Gastroesophageal sphincter (tissue), 4 donors: ENCODE results near the gene NEMP2. TPM values are rescaled to one million over a fixed set of nuclear protein-coding genes. Genes with fewer than 3 reads are reported as not detected.

Source experiments
- ATAC-seq: fragments of 150-250 bp; one replicate; pipeline ENCODE4 v1.9.1; 2016; ENCODE audit warnings: mild to moderate bottlenecking, moderate library complexity
- H3K27ac ChIP-seq, 4 donors: fragments of 200-600 bp; sonication (generic) in 3 of 4; 1 replicate in 3 of 4; 2 replicates in 1 of 4; pipeline ENCODE4 v1.5.1; 2016 to 2019
- H3K27me3 ChIP-seq: fragments of 200-600 bp; sonication (generic); one replicate; pipeline ENCODE4 v1.5.1; 2019
- H3K36me3 ChIP-seq, 2 donors: fragments of 200-600 bp; sonication (generic); one replicate each; pipeline ENCODE4 v1.5.1; 2019; ENCODE audit warnings: control low read depth in 1 of 2
- H3K4me1 ChIP-seq, 3 donors: fragments of 200-600 bp; sonication (generic); 1 replicate in 2 of 3; 2 replicates in 1 of 3; pipeline ENCODE4 v1.5.1; 2016 to 2019; ENCODE audit warnings: control low read depth in 2 of 3
- H3K4me3 ChIP-seq, 2 donors: fragments of 200-600 bp; sonication (generic); one replicate each; pipeline ENCODE4 v1.5.1; 2019; ENCODE audit warnings: mild to moderate bottlenecking in 1 of 2, moderate library complexity in 1 of 2
- H3K9me3 ChIP-seq, 3 donors: fragments of 200-600 bp; sonication (generic); one replicate each; pipeline ENCODE4 v1.5.1; 2017 to 2019; ENCODE audit warnings: control low read depth in 2 of 3
- EP300 ChIP-seq: sonication (generic); formaldehyde crosslinking; IDR thresholded peaks from one replicate; pipeline ENCODE4 v1.6.1; 2017; ENCODE audit warnings: antibody characterized with exemption, mild to moderate bottlenecking
- POLR2A ChIP-seq, 2 donors: fragments of 450-650 bp; IDR thresholded peaks; one replicate each; pipeline ENCODE4 v1.6.1; 2017; ENCODE audit warnings: antibody characterized with exemption in 2 of 2, mild to moderate bottlenecking in 2 of 2, moderate library complexity in 1 of 2
- POLR2AphosphoS5 ChIP-seq: sonication (generic); formaldehyde crosslinking; IDR thresholded peaks from one replicate; pipeline ENCODE4 v1.6.1; 2017; ENCODE audit warnings: antibody characterized with exemption
- WGBS, 2 donors: methylation state at CpG; one replicate each; pipeline ENCODE4 v1.1.5; 2018; ENCODE audit warnings: low coverage in 1 of 2; 5-methylcytosine and 5-hydroxymethylcytosine counted together
- total RNA-seq, 4 donors: library from RNA; depleted of rRNA; stranded (reverse); fragments of >200 nt; gene quantifications; one replicate each; pipeline ENCODE4 v1.1.0, GENCODE V29; 2016
- TF ChIP-seq, protein P1 (sequence below), 4 experiments: fragments of 200-600 bp in 2 of 4; fragments of 450-650 bp in 2 of 4; sonication (generic) in 1 of 4; IDR thresholded peaks; one replicate each; pipeline ENCODE4 v1.5.1; 2017 to 2019; ENCODE audit warnings: antibody characterized with exemption in 4 of 4, mild to moderate bottlenecking in 2 of 4, moderate library complexity in 2 of 4

The NEMP2 gene
- total RNA-seq, 4 donors from 2014 or later: 0.94 to 5.3 (median 3.5) TPM

DNA sequence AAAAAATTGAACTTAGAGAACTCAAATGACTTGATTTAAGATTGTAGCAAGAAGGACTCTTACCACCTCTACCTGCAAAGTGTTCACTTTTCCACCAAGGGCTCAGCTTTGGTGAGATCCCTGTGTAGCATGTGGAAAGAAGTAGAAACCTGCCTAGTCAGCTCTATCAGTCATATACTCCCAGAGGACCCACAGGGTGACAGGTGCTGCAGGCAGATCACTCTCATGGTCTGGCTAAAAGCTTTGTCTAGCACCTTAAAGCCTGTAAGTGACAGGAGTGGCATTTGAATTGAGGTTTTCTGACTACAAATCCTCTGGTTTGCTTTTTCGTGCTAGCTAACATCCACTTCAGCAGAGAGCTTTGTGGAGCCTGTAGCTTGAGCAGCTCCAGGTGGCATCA is 18.7 kb upstream of the NEMP2 start:
- no peak overlapping the region for H3K27ac ChIP-seq
- no peak overlapping the region for H3K4me3 ChIP-seq
- no peaks in the 10 kb centered on the region for H3K27me3 ChIP-seq
- 100% methylated on average over 1 of the region's 1 CpG for WGBS, 2 donors
- TF ChIP-seq, protein P1, sequence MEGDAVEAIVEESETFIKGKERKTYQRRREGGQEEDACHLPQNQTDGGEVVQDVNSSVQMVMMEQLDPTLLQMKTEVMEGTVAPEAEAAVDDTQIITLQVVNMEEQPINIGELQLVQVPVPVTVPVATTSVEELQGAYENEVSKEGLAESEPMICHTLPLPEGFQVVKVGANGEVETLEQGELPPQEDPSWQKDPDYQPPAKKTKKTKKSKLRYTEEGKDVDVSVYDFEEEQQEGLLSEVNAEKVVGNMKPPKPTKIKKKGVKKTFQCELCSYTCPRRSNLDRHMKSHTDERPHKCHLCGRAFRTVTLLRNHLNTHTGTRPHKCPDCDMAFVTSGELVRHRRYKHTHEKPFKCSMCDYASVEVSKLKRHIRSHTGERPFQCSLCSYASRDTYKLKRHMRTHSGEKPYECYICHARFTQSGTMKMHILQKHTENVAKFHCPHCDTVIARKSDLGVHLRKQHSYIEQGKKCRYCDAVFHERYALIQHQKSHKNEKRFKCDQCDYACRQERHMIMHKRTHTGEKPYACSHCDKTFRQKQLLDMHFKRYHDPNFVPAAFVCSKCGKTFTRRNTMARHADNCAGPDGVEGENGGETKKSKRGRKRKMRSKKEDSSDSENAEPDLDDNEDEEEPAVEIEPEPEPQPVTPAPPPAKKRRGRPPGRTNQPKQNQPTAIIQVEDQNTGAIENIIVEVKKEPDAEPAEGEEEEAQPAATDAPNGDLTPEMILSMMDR (IDR thresholded peaks at IDR 0.05): no peak
- no peak for TF ChIP-seq POLR2A (IDR thresholded peaks at IDR 0.05)
- no peak for TF ChIP-seq POLR2AphosphoS5
- no peak for TF ChIP-seq EP300
- H3K4me1 ChIP-seq: no peaks in the 10 kb centered on the region
- ATAC-seq: no peak
- no peaks in the 10 kb centered on the region for H3K36me3 ChIP-seq
- no peaks in the 10 kb centered on the region for H3K9me3 ChIP-seq

DNA sequence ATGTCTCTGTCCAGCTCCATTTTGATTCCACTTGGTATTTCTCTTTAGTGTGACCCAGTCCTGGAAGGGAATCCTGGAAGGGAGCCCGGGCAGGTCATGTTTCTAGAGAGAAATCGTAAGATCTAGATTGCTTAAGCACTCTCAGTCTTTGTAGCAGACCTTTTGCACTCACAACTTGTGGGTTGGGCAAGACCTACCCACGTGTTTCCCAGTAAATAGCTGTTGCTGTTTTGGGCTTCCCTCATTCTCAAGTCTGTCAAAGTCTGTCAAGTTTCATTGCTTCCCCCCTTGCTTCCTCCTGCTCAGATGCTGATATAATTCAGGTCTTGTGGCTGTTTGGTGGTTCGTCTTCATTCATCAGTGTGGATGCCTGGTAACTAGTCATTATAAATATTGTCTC is 17.4 kb upstream of the NEMP2 start:
- H3K9me3 ChIP-seq: no peaks in the 10 kb centered on the region
- ATAC-seq: no peak

GRCh38 chr2:190550137-190550536 is 15.6 kb upstream of the NEMP2 start:
- WGBS, 2 donors: 96 to 100% methylated on average over 3 of the region's 3 CpGs
- no peak overlapping the region for H3K4me3 ChIP-seq
- H3K9me3 ChIP-seq: no peaks in the 10 kb centered on the region
- no peak for TF ChIP-seq POLR2AphosphoS5
- TF ChIP-seq POLR2A (IDR thresholded peaks at IDR 0.05): no peak
- H3K36me3 ChIP-seq: no peaks in the 10 kb centered on the region
- H3K4me1 ChIP-seq: no peaks in the 10 kb centered on the region
- ATAC-seq: no peak
- H3K27me3 ChIP-seq: no peaks in the 10 kb centered on the region
- H3K27ac ChIP-seq: no peak overlapping the region

More for the DNA sequence above, 17.4 kb upstream of the NEMP2 start:
- Histone ChIP-seq H3K36me3 (no peaks in the 10 kb centered on the region), H3K27me3 (no peaks in the 10 kb centered on the region), H3K27ac (no peak overlapping the region), H3K4me3 (no peak overlapping the region), H3K4me1 (no peaks in the 10 kb centered on the region)
- WGBS, 2 donors: 79 to 80% methylated on average over 3 to 4 of the region's 4 CpGs
- TF ChIP-seq POLR2A (IDR thresholded peaks at IDR 0.05) (no peak), POLR2AphosphoS5 (no peak), EP300 (no peak)
- TF ChIP-seq, protein P1 (IDR thresholded peaks at IDR 0.05): no peak

DNA sequence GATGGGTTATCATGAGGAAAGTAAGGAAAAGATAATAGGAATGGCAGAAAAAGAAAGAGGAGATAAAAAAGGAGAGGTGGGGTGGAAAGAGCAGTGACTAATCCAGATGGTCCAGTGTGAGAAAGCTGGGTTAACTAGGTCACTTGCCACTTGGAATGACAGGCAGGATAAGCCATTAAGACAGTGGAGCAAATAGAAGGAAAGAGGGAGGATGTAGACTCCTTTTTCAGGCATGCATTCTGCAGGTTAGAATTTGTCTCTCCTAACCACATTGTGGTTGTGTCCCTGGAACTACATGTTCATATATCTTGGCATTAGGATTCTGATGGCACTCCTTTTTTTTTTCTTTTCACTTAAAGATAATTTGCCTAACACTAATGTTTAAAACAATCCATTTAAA is 13.4 kb upstream of the NEMP2 start:
- no peak for ATAC-seq
- no peaks in the 10 kb centered on the region for H3K4me1 ChIP-seq
- no peaks in the 10 kb centered on the region for H3K9me3 ChIP-seq
- H3K4me3 ChIP-seq: no peak overlapping the region
- no peak for TF ChIP-seq EP300
- TF ChIP-seq POLR2AphosphoS5: no peak
- TF ChIP-seq, protein P1 (IDR thresholded peaks at IDR 0.05): no peak
- TF ChIP-seq POLR2A (IDR thresholded peaks at IDR 0.05): no peak
- no peak overlapping the region for H3K27ac ChIP-seq
- H3K36me3 ChIP-seq: no peaks in the 10 kb centered on the region
- H3K27me3 ChIP-seq: no peaks in the 10 kb centered on the region

- H3K27ac ChIP-seq: no peak overlapping the region
- no peak for TF ChIP-seq POLR2AphosphoS5
- no peaks in the 10 kb centered on the region for H3K4me1 ChIP-seq
- 91 to 92% methylated on average over 3 of the region's 3 CpGs for WGBS, 2 donors
- no peaks in the 10 kb centered on the region for H3K27me3 ChIP-seq
- no peaks in the 10 kb centered on the region for H3K36me3 ChIP-seq
- ATAC-seq: no peak
- peaks cover 0 to 7% (median 0%) of the 10 kb centered on the region in 3 donors for H3K9me3 ChIP-seq
- no peak overlapping the region for H3K4me3 ChIP-seq
Measured at GRCh38 chr2:190546734-190547133, 12.2 kb upstream of the NEMP2 start.

- ATAC-seq: no peak
- H3K4me3 ChIP-seq: peak overlapping the region; percentile 29 to 44
Measured at GRCh38 chr2:190545555-190546385, 11.2 kb upstream of the NEMP2 start.

More at GRCh38 chr2:190545555-190546385, 11.2 kb upstream of the NEMP2 start:
- TF ChIP-seq, protein P1 (IDR thresholded peaks at IDR 0.05): no peak
- TF ChIP-seq POLR2AphosphoS5 (no peak), POLR2A (IDR thresholded peaks at IDR 0.05) (no peak), EP300 (no peak)
- Histone ChIP-seq H3K4me1 (no peaks in the 10 kb centered on the region), H3K9me3 (peaks cover 0 to 16% (median 0%) of the 10 kb centered on the region in 3 donors), H3K36me3 (no peaks in the 10 kb centered on the region), H3K27ac (peak overlapping the region; percentile 20 to 56 (median 53)), H3K27me3 (no peaks in the 10 kb centered on the region)
- 43 to 48% methylated on average over 4 to 5 of the region's 5 CpGs for WGBS, 2 donors
